ENCODE measurements around the gene CORO1C. TPM values are rescaled to one million over a fixed set of nuclear protein-coding genes. Genes with fewer than 3 reads are reported as not detected.
"Not testable (repeated sequence)": the region's sequence is repeated elsewhere in the genome, so short reads cannot be mapped to it uniquely, and the experiment has no call there.

Gene CORO1C
- polyA plus RNA-seq (ENCODE audit: insufficient read length) = 68.7 TPM

- peak; percentile 97 for DNase-seq
Measured at GRCh38 chr12:108731105-108731865, at the start of gene CORO1C. Gene CORO1C, minus strand, starts transcription at chr12:108731518. Its CDS starts 30,200 bp downstream, at chr12:108701318.

- peak; percentile 32 for DNase-seq
Measured at GRCh38 chr12:108779998-108780688, 48.8 kb upstream of the CORO1C start.

GRCh38 chr12:108778053-108778452 lies 46.7 kb upstream of the CORO1C start:
- DNase-seq = no peak

GRCh38 chr12:108777156-108777555 lies 45.8 kb upstream of the CORO1C start:
- DNase-seq = no peak

- DNase-seq = peak; percentile 63
Measured at GRCh38 chr12:108773798-108774788, 42.8 kb upstream of the CORO1C start.

GRCh38 chr12:108772891-108773797 lies 41.8 kb upstream of the CORO1C start:
- DNase-seq = no peak

GRCh38 chr12:108772247-108772646 lies 40.9 kb upstream of the CORO1C start:
- no peak for DNase-seq

GRCh38 chr12:108771835-108772234 lies 40.5 kb upstream of the CORO1C start:
- DNase-seq = not testable (repeated sequence)

GRCh38 chr12:108770963-108771362 lies 39.6 kb upstream of the CORO1C start:
- no peak for DNase-seq

GRCh38 chr12:108770269-108770829 lies 39.0 kb upstream of the CORO1C start:
- DNase-seq = no peak

GRCh38 chr12:108768591-108769500 lies 37.5 kb upstream of the CORO1C start:
- no peak for DNase-seq

GRCh38 chr12:108766294-108766693 lies 35.0 kb upstream of the CORO1C start:
- DNase-seq = no peak

- no peak for DNase-seq
Measured at GRCh38 chr12:108765289-108765764, 34.0 kb upstream of the CORO1C start.

GRCh38 chr12:108764540-108765288 lies 33.4 kb upstream of the CORO1C start:
- DNase-seq = no peak

GRCh38 chr12:108761226-108761625 lies 29.9 kb upstream of the CORO1C start:
- no peak for DNase-seq

- no peak for DNase-seq
Measured at GRCh38 chr12:108759924-108760323, 28.6 kb upstream of the CORO1C start.

- no peak for DNase-seq
Measured at GRCh38 chr12:108757856-108758255, 26.5 kb upstream of the CORO1C start.

- no peak for DNase-seq
Measured at GRCh38 chr12:108756421-108756820, 25.1 kb upstream of the CORO1C start.

- DNase-seq = no peak
Measured at GRCh38 chr12:108755481-108755880, 24.2 kb upstream of the CORO1C start.

Measured in hindlimb muscle (tissue), 1 donor.